Lower lobe of right lung (tissue), 2 donors: ENCODE data around the gene KIAA1614. TPM values are rescaled to one million over a fixed set of nuclear protein-coding genes. Genes with fewer than 3 reads are reported as not detected.

Experiments
- ATAC-seq, 2 donors: fragments of 200-7000 bp; cut with Tn5 transposase; one replicate each; pipeline ENCODE4 v1.9.1; 2020 to 2022; ENCODE audit warnings: mild to moderate bottlenecking in 2 of 2, moderate library complexity in 2 of 2
- DNase-seq: peaks from one replicate; pipeline ENCODE4 v3.0.0-alpha.2; 2020
- H3K27ac ChIP-seq: fragments of 200-600 bp; one replicate; pipeline ENCODE4 v1.8.0; 2022
- H3K27me3 ChIP-seq: fragments of 200-600 bp; one replicate; pipeline ENCODE4 v1.8.0; 2022; ENCODE audit warnings: low read depth
- H3K36me3 ChIP-seq: fragments of 200-600 bp; one replicate; pipeline ENCODE4 v1.8.0; 2022; ENCODE audit warnings: mild to moderate bottlenecking
- H3K4me1 ChIP-seq: fragments of 200-600 bp; one replicate; pipeline ENCODE4 v1.8.0; 2022
- H3K4me3 ChIP-seq: fragments of 200-600 bp; one replicate; pipeline ENCODE4 v1.8.0; 2022; ENCODE audit warnings: mild to moderate bottlenecking
- H3K9me3 ChIP-seq: fragments of 200-600 bp; one replicate; pipeline ENCODE4 v1.8.0; 2022
- CTCF ChIP-seq: fragments of 200-600 bp; IDR thresholded peaks from one replicate; pipeline ENCODE4 v1.8.0; 2022; ENCODE audit warnings: antibody characterized with exemption, mild to moderate bottlenecking
- intact Hi-C: fragments of 100-400 bp; cut with DNase I; formaldehyde crosslinking; loops from one replicate; pipeline ENCODE4 v1.11.0; 2022
- total RNA-seq: library from RNA; stranded (reverse); fragmentation: NEBNext Ultra II Directional; extraction: Animal tissue kit (Norgen Biotek cat#: 25700); gene quantifications from one replicate; pipeline ENCODE4 v1.2.1, GENCODE V29; 2021
- donor health status: DM: no; HTN: yes; CAD: no; lungs with severe emphysema.

Gene KIAA1614
- total RNA-seq, 1 donor from 2014 or later: 4.1 TPM

GRCh38 chr1:180994262-180994661 lies 81.6 kb downstream of the KIAA1614 start:
- no peak overlapping the region for H3K27ac ChIP-seq
- H3K4me3 ChIP-seq: no peak overlapping the region
- no peaks in the 10 kb centered on the region for H3K9me3 ChIP-seq
- DNase-seq (no peak), ATAC-seq (no peak)
- intact Hi-C loops: no loop called here
- H3K4me1 ChIP-seq: no peaks in the 10 kb centered on the region
- peaks cover 55% of the 10 kb centered on the region for H3K36me3 ChIP-seq
- TF ChIP-seq CTCF: no peak
- no peaks in the 10 kb centered on the region for H3K27me3 ChIP-seq

- DNase-seq: no peak
- no peak for TF ChIP-seq CTCF
- intact Hi-C loops: no loop called here
- Histone ChIP-seq H3K36me3 (peaks cover 42% of the 10 kb centered on the region), H3K27me3 (no peaks in the 10 kb centered on the region), H3K27ac (no peak overlapping the region), H3K9me3 (no peaks in the 10 kb centered on the region), H3K4me3 (no peak overlapping the region), H3K4me1 (no peaks in the 10 kb centered on the region)
- no peak for ATAC-seq
Observed at GRCh38 chr1:180997843-180998504, 85.3 kb downstream of the KIAA1614 start.

Other genes starting within 250 kb of the KIAA1614 start
- 35.9 TPM for gene STX6, start 110.0 kb downstream of the KIAA1614 start, total RNA-seq
- 61.4 TPM for gene MR1, start 121.1 kb downstream of the KIAA1614 start, total RNA-seq
- gene IER5, start 175.8 kb downstream of the KIAA1614 start, total RNA-seq: 33.2 TPM